Measurements from ENCODE around the gene PITPNM3. TPM values are rescaled to one million over a fixed set of nuclear protein-coding genes. Genes with fewer than 3 reads are reported as not detected.

The PITPNM3 gene
- total and polyA plus RNA-seq, 2 of the 8 experiments (the other 6 are each of a cell fraction or from before 2014, with no cell fraction given): 1.7 to 3.1 TPM

GRCh38 chr17:6495450-6496115, 60.8 kb downstream of the PITPNM3 start (continued):
- TF ChIP-seq NANOG (IDR thresholded peaks at IDR 0.05; ENCODE audit: insufficient read depth, low read depth, low read length, poor library complexity, severe bottlenecking) (no peak), MAFK (IDR thresholded peaks at IDR 0.05; ENCODE audit: low read depth, low read length) (no peak), ATF2 (IDR thresholded peaks at IDR 0.05; ENCODE audit: low read length) (no peak)
